A673 (cell line): Measurements from ENCODE around the gene CDH15. TPM values are rescaled to one million over a fixed set of nuclear protein-coding genes. Genes with fewer than 3 reads are reported as not detected.
"Not testable (repeated sequence)": the region's sequence is repeated elsewhere in the genome, so short reads cannot be mapped to it uniquely, and the experiment has no call there.

Experiments used
- BruUV-seq: library from RNA; stranded (reverse); fragments of 400-500 nt; replicated peaks from 2 replicates; lab custom pipeline; 2021; lab: Mats Ljungman, UMichigan
- CTCF ChIA-PET: fragments of 300-600 bp; sonication (Branson Sonifier 250); formaldehyde crosslinking; loops from one replicate; lab custom pipeline; 2022; ENCODE audit warnings: antibody characterized with exemption; lab: Charles Lee
- POLR2A ChIA-PET: fragments of 300-600 bp; sonication (Branson Sonifier 250); formaldehyde crosslinking; loops from one replicate; lab custom pipeline; 2022; ENCODE audit warnings: antibody characterized with exemption; ENCODE audit not compliant: low non-redundant PET; lab: Charles Lee
- DNase-seq: peaks from one replicate; pipeline ENCODE4 v3.0.0-alpha.2; 2015; ENCODE audit warnings: low spot score
- H3K27ac ChIP-seq: fragments of 200-600 bp; sonication (generic); 2 replicates; pipeline ENCODE4 v1.5.1; 2016; ENCODE audit warnings: mixed run types, low read depth, mild to moderate bottlenecking, mixed read lengths, antibody characterized with exemption, low read length; ENCODE audit not compliant: poor library complexity, severe bottlenecking
- H3K27me3 ChIP-seq: fragments of 200-600 bp; sonication (generic); replicated peaks from 2 replicates; pipeline ENCODE4 v1.6.1; 2017; ENCODE audit warnings: mixed run types, low read depth, mild to moderate bottlenecking, mixed read lengths, antibody characterized with exemption, low read length; ENCODE audit not compliant: insufficient read depth, poor library complexity
- H3K36me3 ChIP-seq: fragments of 200-600 bp; sonication (generic); 2 replicates; pipeline ENCODE4 v1.6.1; 2016; ENCODE audit warnings: mixed run types, mild to moderate bottlenecking, mixed read lengths, antibody characterized with exemption, low read length; ENCODE audit not compliant: insufficient read depth, poor library complexity, severe bottlenecking
- H3K4me1 ChIP-seq: fragments of 200-600 bp; sonication (generic); 2 replicates; pipeline ENCODE4 v1.6.1; 2017; ENCODE audit warnings: mixed run types, mild to moderate bottlenecking, mixed read lengths, antibody characterized with exemption, low read length; ENCODE audit not compliant: insufficient read depth, poor library complexity, severe bottlenecking
- H3K4me3 ChIP-seq: fragments of 200-600 bp; sonication (generic); 2 replicates; pipeline ENCODE4 v1.5.1; 2016; ENCODE audit warnings: low read depth, mixed run types, mild to moderate bottlenecking, mixed read lengths, low read length; ENCODE audit not compliant: poor library complexity, severe bottlenecking
- H3K9me3 ChIP-seq: fragments of 200-600 bp; sonication (generic); 2 replicates; pipeline ENCODE4 v1.6.1; 2016; ENCODE audit warnings: mixed run types, low read depth, mild to moderate bottlenecking, mixed read lengths, antibody characterized with exemption, low read length; ENCODE audit not compliant: poor library complexity, severe bottlenecking
- CTCF ChIP-seq: fragments of 300-800, 200-600 bp; sonication (generic); conservative IDR thresholded peaks from 2 replicates; pipeline ENCODE4 v1.5.1; 2017; ENCODE audit warnings: low read depth, mild to moderate bottlenecking, antibody characterized with exemption, low read length, moderate library complexity, mixed read lengths
- EZH2 ChIP-seq: fragments of 200-600 bp; sonication (generic); IDR thresholded peaks from 2 replicates; pipeline ENCODE4 v1.6.1; 2017; ENCODE audit warnings: borderline replicate concordance, low read depth, mild to moderate bottlenecking, mixed read lengths, antibody characterized with exemption, low read length; ENCODE audit not compliant: poor library complexity, severe bottlenecking
- intact Hi-C: fragments of 100-400 bp; cut with micrococcal nuclease; formaldehyde crosslinking; loops from one replicate; pipeline ENCODE4 v1.10.0; 2022; ENCODE audit not compliant: unreplicated experiment
- total RNA-seq: library from RNA; stranded (reverse); gene quantifications from 2 replicates; pipeline ENCODE4 v1.2.3, GENCODE V29; 2021

Gene CDH15
- total RNA-seq, 1 experiment from 2014 or later = 0.13 TPM

GRCh38 chr16:89191901-89192185 is 20.3 kb downstream of the CDH15 start:
- no TSS peak for BruUV-seq
- Histone ChIP-seq H3K36me3 (no peaks in the 10 kb centered on the region), H3K27me3 (no peaks in the 10 kb centered on the region), H3K4me1 (peaks cover 7% of the 10 kb centered on the region), H3K9me3 (no peaks in the 10 kb centered on the region), H3K27ac (no peak overlapping the region), H3K4me3 (peak overlapping the region; percentile 49)
- ChIA-PET CTCF (no interaction called here), POLR2A (no interaction called here)
- no peak for TF ChIP-seq EZH2
- no peak for TF ChIP-seq CTCF
- no peak for DNase-seq
- intact Hi-C loops = loop anchor here (5.0 kb wide), 1 partner anchor 295 kb away; no protein-coding TSS in a partner anchor

- H3K36me3 ChIP-seq, BruUV-seq, H3K9me3 ChIP-seq, H3K4me1 ChIP-seq, POLR2A ChIA-PET, H3K27ac ChIP-seq, H3K27me3 ChIP-seq: not testable (repeated sequence)
- DNase-seq = peak; percentile 93
- CTCF ChIA-PET = interaction anchor here (0.6 to 1.1 kb wide), 4 partner anchors 24 to 406 kb away, joined by 3 to 6 read pairs (median 3); no protein-coding TSS in a partner anchor
- intact Hi-C loops = loop anchor here (5.0 kb wide), 1 partner anchor 295 kb away; no protein-coding TSS in a partner anchor
- peak overlapping the region; percentile 49 for H3K4me3 ChIP-seq
Observed at GRCh38 chr16:89192186-89192955, 20.8 kb downstream of the CDH15 start.

- Histone ChIP-seq H3K4me3 (no peak overlapping the region), H3K36me3 (no peaks in the 10 kb centered on the region), H3K9me3 (no peaks in the 10 kb centered on the region), H3K4me1 (peaks cover 7% of the 10 kb centered on the region), H3K27me3 (no peaks in the 10 kb centered on the region), H3K27ac (no peak overlapping the region)
- TF ChIP-seq CTCF (no peak), EZH2 (no peak)
- BruUV-seq = no TSS peak
- ChIA-PET CTCF (interaction anchor here (0.6 to 1.1 kb wide), 3 partner anchors 24 to 382 kb away, joined by 3 to 6 read pairs (median 3); no protein-coding TSS in a partner anchor), POLR2A (no interaction called here)
- intact Hi-C loops = loop anchor here (5.0 kb wide), 1 partner anchor 294 kb away; no protein-coding TSS in a partner anchor
- peak; percentile 90 for DNase-seq
Observed at GRCh38 chr16:89192956-89193575, 21.5 kb downstream of the CDH15 start.
